Left lung (tissue), 10 donors: ENCODE data around the gene MYBBP1A. TPM values are rescaled to one million over a fixed set of nuclear protein-coding genes. Genes with fewer than 3 reads are reported as not detected.

Experiments
- ATAC-seq: fragments of 200-7000 bp; cut with Tn5 transposase; one replicate; pipeline ENCODE4 v1.9.1; 2020; ENCODE audit warnings: moderate library complexity
- DNase-seq, 4 donors: peaks; one replicate each; pipeline ENCODE4 v3.0.0-alpha.2; 2013 to 2020
- H3K27ac ChIP-seq, 2 donors: fragments of 200-600 bp; sonication (generic) in 1 of 2; one replicate each; pipeline versions ENCODE4 v1.5.0 to v1.8.0; 2020 to 2021
- H3K27me3 ChIP-seq, 2 donors: fragments of 200-600 bp; sonication (generic) in 1 of 2; one replicate each; pipeline versions ENCODE4 v1.5.0 to v1.8.0; 2020 to 2021
- H3K36me3 ChIP-seq, 2 donors: fragments of 200-600 bp; sonication (generic) in 1 of 2; one replicate each; pipeline versions ENCODE4 v1.5.0 to v1.8.0; 2020 to 2021
- H3K4me1 ChIP-seq, 2 donors: fragments of 200-600 bp; one replicate each; pipeline ENCODE4 v1.8.0; 2021
- H3K4me3 ChIP-seq, 2 donors: fragments of 200-600 bp; sonication (generic) in 1 of 2; one replicate each; pipeline versions ENCODE4 v1.5.0 to v1.8.0; 2020 to 2021; ENCODE audit warnings: mild to moderate bottlenecking in 1 of 2
- H3K9me3 ChIP-seq, 2 donors: fragments of 200-600 bp; sonication (generic) in 1 of 2; one replicate each; pipeline versions ENCODE4 v1.5.0 to v1.8.0; 2020 to 2021
- intact Hi-C, 2 donors: fragments of 100-400 bp; cut with DNase I; formaldehyde crosslinking; loops; one replicate each; pipeline versions ENCODE4 v1.11.2 to v1.14.2; 2022
- polyA plus RNA-seq, 6 donors: library from polyadenylated mRNA; unstranded; fragments of 120-200 nt; gene quantifications; one replicate each; pipeline ENCODE4 v1.2.1, GENCODE V29; 2013; ENCODE audit not compliant: insufficient read length in 6 of 6
- total RNA-seq, 2 donors: library from RNA; stranded (reverse); fragmentation: NEBNext Ultra II Directional; extraction: Animal tissue kit (Norgen Biotek cat#: 25700); gene quantifications; one replicate each; pipeline ENCODE4 v1.2.1, GENCODE V29; 2021
- TF ChIP-seq, protein P1 (sequence below), 2 donors: fragments of 200-600 bp; sonication (generic) in 1 of 2; IDR thresholded peaks; one replicate each; pipeline versions ENCODE4 v1.5.0 to v1.8.0; 2021; ENCODE audit warnings: antibody characterized with exemption in 2 of 2
- donor health status: DM: no; HTN: yes; CAD: no.
- donor health status: DM: no; HTN: no; CAD: no.

Gene MYBBP1A
- total and polyA plus RNA-seq, 8 donors, result 28.6 to 53.8 (median 40.6) TPM

DNA sequence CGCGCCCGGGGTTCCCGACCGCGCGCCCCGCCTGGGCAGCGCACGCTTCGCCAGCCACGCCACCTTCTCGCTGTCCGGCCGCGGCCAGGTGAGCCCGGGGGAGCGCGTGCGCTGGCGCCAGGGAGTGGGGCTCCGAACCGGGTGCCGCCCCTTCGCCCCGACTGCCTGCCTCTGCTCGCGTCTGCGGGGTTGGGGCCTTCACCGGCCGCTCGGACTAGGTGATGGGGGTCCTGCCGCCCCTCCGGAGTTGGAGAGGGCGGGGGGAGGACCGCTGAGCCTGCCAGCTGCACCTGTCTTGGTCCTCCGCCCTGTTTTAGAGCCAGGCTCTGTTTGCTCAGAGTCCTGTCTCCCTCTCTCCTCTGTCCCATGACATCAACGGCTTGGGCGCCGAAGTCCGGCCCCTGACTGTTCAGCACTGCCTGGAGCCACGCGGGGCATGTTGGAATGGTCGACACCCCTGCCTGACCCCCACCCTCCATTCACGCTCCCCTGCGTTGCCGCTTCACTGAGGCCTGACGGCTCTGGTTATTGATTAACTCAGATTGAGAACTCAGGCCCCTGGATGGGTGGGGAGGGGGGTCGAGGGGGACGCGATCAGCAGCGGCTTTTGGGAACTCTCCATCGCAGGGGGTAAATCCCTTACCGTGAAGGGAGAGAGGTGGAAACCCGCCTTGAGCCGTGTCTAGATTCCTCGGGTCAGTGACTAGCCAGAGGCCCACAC, 29.9 kb upstream of the MYBBP1A start:
- H3K36me3 ChIP-seq, result no peaks in the 10 kb centered on the region
- H3K27ac ChIP-seq, result no peak overlapping the region
- intact Hi-C loops, result no loop called here
- TF ChIP-seq, protein P1, sequence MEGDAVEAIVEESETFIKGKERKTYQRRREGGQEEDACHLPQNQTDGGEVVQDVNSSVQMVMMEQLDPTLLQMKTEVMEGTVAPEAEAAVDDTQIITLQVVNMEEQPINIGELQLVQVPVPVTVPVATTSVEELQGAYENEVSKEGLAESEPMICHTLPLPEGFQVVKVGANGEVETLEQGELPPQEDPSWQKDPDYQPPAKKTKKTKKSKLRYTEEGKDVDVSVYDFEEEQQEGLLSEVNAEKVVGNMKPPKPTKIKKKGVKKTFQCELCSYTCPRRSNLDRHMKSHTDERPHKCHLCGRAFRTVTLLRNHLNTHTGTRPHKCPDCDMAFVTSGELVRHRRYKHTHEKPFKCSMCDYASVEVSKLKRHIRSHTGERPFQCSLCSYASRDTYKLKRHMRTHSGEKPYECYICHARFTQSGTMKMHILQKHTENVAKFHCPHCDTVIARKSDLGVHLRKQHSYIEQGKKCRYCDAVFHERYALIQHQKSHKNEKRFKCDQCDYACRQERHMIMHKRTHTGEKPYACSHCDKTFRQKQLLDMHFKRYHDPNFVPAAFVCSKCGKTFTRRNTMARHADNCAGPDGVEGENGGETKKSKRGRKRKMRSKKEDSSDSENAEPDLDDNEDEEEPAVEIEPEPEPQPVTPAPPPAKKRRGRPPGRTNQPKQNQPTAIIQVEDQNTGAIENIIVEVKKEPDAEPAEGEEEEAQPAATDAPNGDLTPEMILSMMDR (IDR thresholded peaks at IDR 0.05), result no peak
- H3K27me3 ChIP-seq, result peaks cover 27 to 66% of the 10 kb centered on the region in 2 donors
- no peak for ATAC-seq
- no peaks in the 10 kb centered on the region for H3K9me3 ChIP-seq
- peaks cover 8 to 17% of the 10 kb centered on the region in 2 donors for H3K4me1 ChIP-seq
- peak in 1 of 4 donors; percentile 72 for DNase-seq
- H3K4me3 ChIP-seq, result peak overlapping the region; percentile 36 to 40

DNA sequence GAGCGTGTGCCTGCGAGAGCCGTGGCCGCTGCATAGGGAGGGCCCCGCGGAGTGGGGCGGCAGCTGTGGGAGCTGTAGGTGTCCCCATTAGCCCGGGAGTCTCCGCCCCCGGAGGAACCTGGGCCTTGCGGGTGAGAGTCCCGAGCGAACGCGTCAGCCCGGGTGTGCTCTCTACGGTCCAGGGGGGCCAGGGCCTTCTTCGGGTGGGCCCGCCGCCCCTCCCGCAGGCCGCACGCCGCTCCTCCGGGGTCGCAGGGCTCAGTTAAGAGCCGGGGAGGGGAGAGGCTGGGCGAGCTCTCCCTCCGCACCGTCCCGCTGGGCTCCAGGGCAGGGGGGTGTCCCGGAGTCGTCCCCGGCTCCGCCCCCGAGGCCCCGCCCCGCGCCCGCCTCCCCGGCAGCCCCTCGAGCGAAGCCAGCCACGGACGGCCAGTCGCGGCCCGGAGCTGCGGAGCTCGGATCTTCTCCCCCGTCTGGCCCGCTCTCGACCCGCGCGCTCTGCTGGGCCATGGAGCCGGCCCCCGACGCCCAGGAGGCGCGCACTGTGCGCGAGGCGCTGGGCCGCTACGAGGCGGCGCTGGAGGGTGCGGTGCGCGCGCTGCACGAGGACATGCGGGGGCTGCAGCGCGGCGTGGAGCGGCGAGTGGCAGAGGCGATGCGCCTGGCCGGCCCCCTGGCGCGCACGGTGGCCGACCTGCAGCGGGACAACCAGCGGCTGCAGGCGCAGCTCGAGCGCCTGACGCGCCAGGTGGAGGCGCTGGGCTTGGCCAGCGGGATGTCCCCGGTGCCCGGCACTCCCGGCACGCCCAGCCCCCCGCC, 29.1 kb upstream of the MYBBP1A start, which contains the start of gene SMTNL2:
SMTNL2 (plus strand) TSS at position 429 of the 816 bp plus-strand sequence; CDS start at position 506, 77 bp downstream.
- ATAC-seq, result peak; percentile 75
- DNase-seq, result peak in 3 of 4 donors; percentile 68 to 85 (median 78)
- Histone ChIP-seq H3K27me3 (peaks cover 27 to 64% of the 10 kb centered on the region in 2 donors), H3K27ac (no peak within 1 kb of the TSS), H3K4me1 (peaks cover 8 to 17% of the 10 kb centered on the region in 2 donors), H3K4me3 (peak within 1 kb of the TSS; percentile 36 to 40), H3K36me3 (no peaks in the 10 kb centered on the region), H3K9me3 (no peaks in the 10 kb centered on the region)
- intact Hi-C loops, result no loop called here
- TF ChIP-seq, protein P1 (IDR thresholded peaks at IDR 0.05), result no peak

DNA sequence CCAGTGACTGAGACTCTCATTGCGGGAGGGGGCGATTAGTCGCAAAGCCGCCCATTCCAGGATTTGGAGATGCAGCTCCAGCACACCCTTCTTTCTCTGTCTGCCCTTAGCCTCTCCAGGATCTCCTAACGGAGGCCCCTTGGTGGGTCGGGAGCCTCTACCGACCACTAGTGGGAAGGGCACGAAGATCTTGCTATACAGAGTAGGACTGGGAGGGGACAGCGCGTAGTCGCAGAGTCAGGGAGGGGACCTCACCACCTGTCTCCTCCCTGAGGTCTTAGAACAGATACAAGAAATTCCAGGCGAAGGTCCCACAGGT, 28.6 kb upstream of the MYBBP1A start:
- Histone ChIP-seq H3K36me3 (no peaks in the 10 kb centered on the region), H3K9me3 (no peaks in the 10 kb centered on the region), H3K4me1 (peaks cover 8 to 17% of the 10 kb centered on the region in 2 donors), H3K27ac (no peak overlapping the region), H3K4me3 (peak overlapping the region; percentile 36 to 40), H3K27me3 (peaks cover 27 to 59% of the 10 kb centered on the region in 2 donors)
- peak in 1 of 4 donors; percentile 69 for DNase-seq
- TF ChIP-seq, protein P1 (IDR thresholded peaks at IDR 0.05), result peak in 1 of 2 donors; percentile 16
- intact Hi-C loops, result no loop called here
- ATAC-seq, result peak; percentile 52

DNA sequence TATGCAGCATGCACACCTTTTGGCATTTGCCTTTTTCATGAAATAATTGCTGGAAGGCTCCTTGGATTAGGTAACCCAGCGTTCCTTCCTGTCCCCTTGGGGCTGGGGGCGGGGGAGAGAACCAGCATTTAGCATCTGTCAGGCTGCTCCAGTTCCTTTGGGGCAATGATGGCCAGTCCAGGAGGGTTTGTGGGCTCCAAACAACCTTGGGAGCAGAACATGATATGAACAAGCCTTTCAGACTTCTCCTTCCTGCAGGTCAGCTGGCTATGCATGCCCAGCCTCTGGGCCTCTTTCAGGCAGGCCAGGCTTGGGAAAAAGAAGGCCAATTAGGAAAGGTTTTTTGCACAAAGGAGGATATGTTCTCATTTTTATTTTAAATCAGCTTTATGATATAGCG, 28.0 kb upstream of the MYBBP1A start:
- no peak overlapping the region for H3K27ac ChIP-seq
- TF ChIP-seq, protein P1 (IDR thresholded peaks at IDR 0.05), result no peak
- intact Hi-C loops, result no loop called here
- peaks cover 27 to 55% of the 10 kb centered on the region in 2 donors for H3K27me3 ChIP-seq
- DNase-seq, result no peak
- H3K4me3 ChIP-seq, result no peak overlapping the region
- H3K36me3 ChIP-seq, result no peaks in the 10 kb centered on the region
- peaks cover 8 to 17% of the 10 kb centered on the region in 2 donors for H3K4me1 ChIP-seq
- no peaks in the 10 kb centered on the region for H3K9me3 ChIP-seq
- ATAC-seq, result no peak

DNA sequence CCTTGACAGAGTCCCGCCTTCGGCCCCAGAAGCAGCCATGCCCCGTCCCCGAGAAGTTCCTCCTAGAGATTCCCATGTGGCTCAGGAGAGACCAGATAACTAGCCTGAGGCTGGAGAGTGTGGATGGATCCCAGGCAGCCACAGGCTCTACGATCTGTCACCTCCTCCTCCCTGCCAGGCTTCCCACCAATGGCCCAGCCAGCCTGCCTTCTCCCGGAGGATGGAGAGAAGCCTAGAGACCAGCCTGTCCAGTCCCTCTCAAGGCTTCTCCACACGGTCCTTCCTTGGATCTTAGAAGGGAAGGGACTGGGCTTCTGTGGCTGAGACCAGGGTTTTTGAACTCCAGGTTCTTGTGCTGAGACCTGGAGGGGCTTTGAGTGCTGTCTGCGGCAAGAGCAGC, 27.5 kb upstream of the MYBBP1A start:
- Histone ChIP-seq H3K27ac (no peak overlapping the region), H3K27me3 (peaks cover 27 to 50% of the 10 kb centered on the region in 2 donors), H3K4me1 (peaks cover 8 to 17% of the 10 kb centered on the region in 2 donors), H3K9me3 (no peaks in the 10 kb centered on the region), H3K4me3 (no peak overlapping the region), H3K36me3 (no peaks in the 10 kb centered on the region)
- TF ChIP-seq, protein P1 (IDR thresholded peaks at IDR 0.05), result no peak
- DNase-seq (no peak), ATAC-seq (no peak)
- intact Hi-C loops, result no loop called here
